Stimulated activated CD4-positive, alpha-beta T cell treated with anti-CD3 and anti-CD28 coated beads, Interleukin-15, amount 100 ng/mL, for 48 hours (primary cell): ENCODE measurements around the gene CYP20A1.
A peak's percentile ranks its signal among the peaks of the same experiment; 100 is the strongest.
"Not testable (repeated sequence)": the region's sequence is repeated elsewhere in the genome, so short reads cannot be mapped to it uniquely, and the experiment has no call there.

ENCODE experiments used
- DNase-seq, 2 donors: peaks; one replicate each; pipeline ENCODE4 v3.0.0-alpha.2; 2020; ENCODE audit warnings: low read depth in 2 of 2

Gene CYP20A1

GRCh38 chr2:203238704-203239526 lies at the start of gene CYP20A1:
Gene CYP20A1, plus strand, starts transcription at chr2:203239018. Its CDS starts 45 bp downstream, at chr2:203239063.
- DNase-seq, result peak; percentile 95 to 97

- DNase-seq, result not testable (repeated sequence)
Measured at GRCh38 chr2:203190547-203190946, 48.3 kb upstream of the CYP20A1 start.

GRCh38 chr2:203191026-203191425 lies 47.8 kb upstream of the CYP20A1 start:
- not testable (repeated sequence) for DNase-seq

GRCh38 chr2:203191961-203192360 lies 46.9 kb upstream of the CYP20A1 start:
- no peak for DNase-seq

- no peak for DNase-seq
Measured at GRCh38 chr2:203195331-203196036, 43.3 kb upstream of the CYP20A1 start.

GRCh38 chr2:203200866-203201265 lies 38.0 kb upstream of the CYP20A1 start:
- no peak for DNase-seq

- no peak for DNase-seq
Measured at GRCh38 chr2:203201426-203201825, 37.4 kb upstream of the CYP20A1 start.

- no peak for DNase-seq
Measured at GRCh38 chr2:203209538-203209937, 29.3 kb upstream of the CYP20A1 start.

- DNase-seq, result no peak
Measured at GRCh38 chr2:203225423-203226039, 13.3 kb upstream of the CYP20A1 start.

GRCh38 chr2:203229674-203230073 lies 9.1 kb upstream of the CYP20A1 start:
- DNase-seq, result not testable (repeated sequence)

GRCh38 chr2:203237346-203238238 lies 1.2 kb upstream of the CYP20A1 start:
- no peak for DNase-seq

- DNase-seq, result no peak
Measured at GRCh38 chr2:203238292-203238703, 520 bp upstream of the CYP20A1 start.

GRCh38 chr2:203240491-203240890 lies 1.7 kb downstream of the CYP20A1 start:
- no peak for DNase-seq

GRCh38 chr2:203242518-203242917 lies 3.7 kb downstream of the CYP20A1 start:
- DNase-seq, result no peak

GRCh38 chr2:203246646-203247045 lies 7.8 kb downstream of the CYP20A1 start:
- no peak for DNase-seq

GRCh38 chr2:203252818-203253217 lies 14.0 kb downstream of the CYP20A1 start:
- DNase-seq, result no peak

GRCh38 chr2:203253422-203254095 lies 14.7 kb downstream of the CYP20A1 start:
- DNase-seq, result not testable (repeated sequence)

GRCh38 chr2:203261326-203262159 lies 22.7 kb downstream of the CYP20A1 start:
- DNase-seq, result no peak

GRCh38 chr2:203279288-203279687 lies 40.5 kb downstream of the CYP20A1 start:
- DNase-seq, result no peak
